Neuronal stem cell (in vitro differentiated cells): ENCODE results near the gene ANKRD7. TPM values are rescaled to one million over a fixed set of nuclear protein-coding genes. Genes with fewer than 3 reads are reported as not detected.

Source experiments
- DNase-seq: peaks from one replicate; pipeline ENCODE4 v3.0.0-alpha.2; 2013; ENCODE audit warnings: low spot score
- H2AFZ ChIP-seq: one replicate; pipeline ENCODE4 v1.6.1; 2013; ENCODE audit warnings: mild to moderate bottlenecking, low read length, inconsistent platforms
- H2AK5ac ChIP-seq: 2 replicates; pipeline ENCODE4 v1.6.1; 2013; ENCODE audit warnings: low read depth, mild to moderate bottlenecking, inconsistent platforms, low read length, moderate library complexity, mixed read lengths
- H2BK120ac ChIP-seq: 2 replicates; pipeline ENCODE4 v1.6.1; 2013; ENCODE audit warnings: low read depth, mild to moderate bottlenecking, inconsistent platforms, low read length, moderate library complexity, mixed read lengths
- H2BK12ac ChIP-seq: one replicate; pipeline ENCODE4 v1.6.1; 2013; ENCODE audit warnings: low read length, inconsistent platforms
- H2BK15ac ChIP-seq: 2 replicates; pipeline ENCODE4 v1.6.1; 2013; ENCODE audit warnings: mild to moderate bottlenecking, low read length, inconsistent platforms, mixed read lengths
- H2BK5ac ChIP-seq: one replicate; pipeline ENCODE4 v1.6.1; 2013; ENCODE audit warnings: inconsistent platforms, mild to moderate bottlenecking, low read length, moderate library complexity
- H3K14ac ChIP-seq: one replicate; pipeline ENCODE4 v1.6.1; 2013; ENCODE audit warnings: low read length, inconsistent platforms
- H3K18ac ChIP-seq: 2 replicates; pipeline ENCODE4 v1.6.1; 2013; ENCODE audit warnings: low read length, inconsistent platforms
- H3K23ac ChIP-seq: 2 replicates; pipeline ENCODE4 v1.6.1; 2013; ENCODE audit warnings: low read depth, mild to moderate bottlenecking, mixed read lengths, low read length, inconsistent platforms; ENCODE audit not compliant: poor library complexity
- H3K27ac ChIP-seq: replicated peaks from 3 replicates; pipeline ENCODE4 v1.5.1; 2013; ENCODE audit warnings: low read length, inconsistent platforms
- H3K27me3 ChIP-seq, 3 experiments: 2 replicates each; pipeline ENCODE4 v1.6.1; 2013; ENCODE audit warnings: low read length in 3 of 3, mild to moderate bottlenecking in 2 of 3, inconsistent platforms in 1 of 3, low read depth in 1 of 3, mixed read lengths in 1 of 3, moderate library complexity in 1 of 3; ENCODE audit not compliant: control insufficient read depth in 3 of 3, insufficient read depth in 3 of 3
- H3K36me3 ChIP-seq, 2 donors: replicated peaks in 1 of 2; 2 replicates each; pipeline ENCODE4 v1.6.1; 2013; ENCODE audit warnings: low read length in 2 of 2; ENCODE audit not compliant: control insufficient read depth in 2 of 2, insufficient read depth in 2 of 2
- H3K4ac ChIP-seq: 2 replicates; pipeline ENCODE4 v1.6.1; 2013; ENCODE audit warnings: inconsistent platforms, mild to moderate bottlenecking, low read length, moderate library complexity
- H3K4me1 ChIP-seq, 2 donors: 1 replicate in 1 of 2; 2 replicates in 1 of 2; pipeline ENCODE4 v1.6.1; 2013; ENCODE audit warnings: low read length in 2 of 2, low read depth in 1 of 2; ENCODE audit not compliant: control insufficient read depth in 2 of 2, insufficient read depth in 1 of 2
- H3K4me2 ChIP-seq: one replicate; pipeline ENCODE4 v1.6.1; 2013; ENCODE audit warnings: mild to moderate bottlenecking, low read length, inconsistent platforms; ENCODE audit not compliant: insufficient read depth, poor library complexity, severe bottlenecking
- H3K4me3 ChIP-seq, 2 donors: 2 replicates each; pipeline ENCODE4 v1.5.1; 2013; ENCODE audit warnings: low read length in 2 of 2, mild to moderate bottlenecking in 2 of 2, inconsistent platforms in 1 of 2, moderate library complexity in 1 of 2
- H3K79me1 ChIP-seq: one replicate; pipeline ENCODE4 v1.6.1; 2013; ENCODE audit warnings: low read depth, mild to moderate bottlenecking, inconsistent platforms, low read length, moderate library complexity
- H3K9ac ChIP-seq: one replicate; pipeline ENCODE4 v1.6.1; 2013; ENCODE audit warnings: mild to moderate bottlenecking, low read depth, low read length, inconsistent platforms; ENCODE audit not compliant: poor library complexity
- H3K9me3 ChIP-seq, 2 donors: replicated peaks in 1 of 2; 2 replicates each; pipeline versions ENCODE3 to v1.6.1; 2013; ENCODE audit warnings: low read length in 2 of 2, mild to moderate bottlenecking in 2 of 2, inconsistent platforms in 1 of 2, low read depth in 1 of 2, mixed read lengths in 1 of 2, moderate library complexity in 1 of 2; ENCODE audit not compliant: control insufficient read depth in 2 of 2, insufficient read depth in 1 of 2
- H4K8ac ChIP-seq: one replicate; pipeline ENCODE4 v1.6.1; 2013; ENCODE audit warnings: low read depth, mild to moderate bottlenecking, inconsistent platforms, low read length, moderate library complexity
- H4K91ac ChIP-seq: one replicate; pipeline ENCODE4 v1.6.1; 2013; ENCODE audit warnings: low read length, low read depth, mild to moderate bottlenecking, inconsistent platforms; ENCODE audit not compliant: poor library complexity
- WGBS, 2 donors: extraction: QIAGEN DNeasy Blood & Tissue Kit; methylation state at CpG; one replicate each; pipeline ENCODE4 v1.1.7; 2013; ENCODE audit warnings: missing lambda C conversion rate in 2 of 2, mixed read lengths in 1 of 2; ENCODE audit not compliant: insufficient read length in 2 of 2, insufficient replicate concordance in 1 of 2; ENCODE audit errors: extremely low coverage in 2 of 2; 5-methylcytosine and 5-hydroxymethylcytosine counted together
- polyA plus RNA-seq, 2 experiments: library from polyadenylated mRNA; stranded (reverse); fragments of 200-250 nt; gene quantifications; one replicate each; pipeline ENCODE4 v1.2.3, GENCODE V29; 2013

The ANKRD7 gene
- 0.15 TPM for polyA plus RNA-seq (2013, experiment 1 of 2)
- not detected for polyA plus RNA-seq (2013, experiment 2 of 2)

- Histone ChIP-seq H4K91ac (no peak within 1 kb of the TSS), H2BK120ac (no peak within 1 kb of the TSS), H3K27me3 (no peaks in the 10 kb centered on the region), H2BK15ac (no peak within 1 kb of the TSS), H3K4ac (no peak within 1 kb of the TSS), H2AK5ac (no peak within 1 kb of the TSS), H3K27ac (no peak within 1 kb of the TSS), H4K8ac (no peak within 1 kb of the TSS), H3K18ac (no peak within 1 kb of the TSS), H3K9me3 (no peaks in the 10 kb centered on the region), H3K4me3 (no peak within 1 kb of the TSS), H2BK12ac (no peak within 1 kb of the TSS), H2AFZ (no peak within 1 kb of the TSS), H3K79me1 (no peaks in the 10 kb centered on the region), H2BK5ac (no peak within 1 kb of the TSS), H3K4me1 (no peaks in the 10 kb centered on the region), H3K14ac (no peak within 1 kb of the TSS), H3K36me3 (no peaks in the 10 kb centered on the region), H3K9ac (no peak within 1 kb of the TSS), H3K23ac (no peak within 1 kb of the TSS), H3K4me2 (no peak within 1 kb of the TSS)
- WGBS, 2 donors, result no CpG with 5 or more reads among the region's 18 CpGs
- DNase-seq, result no peak
These were observed at the start of gene ANKRD7 for GRCh38 chr7:118224521-118224920. ANKRD7 (plus strand) TSS chr7:118224704; CDS start chr7:118224831, 127 bp downstream.

DNA sequence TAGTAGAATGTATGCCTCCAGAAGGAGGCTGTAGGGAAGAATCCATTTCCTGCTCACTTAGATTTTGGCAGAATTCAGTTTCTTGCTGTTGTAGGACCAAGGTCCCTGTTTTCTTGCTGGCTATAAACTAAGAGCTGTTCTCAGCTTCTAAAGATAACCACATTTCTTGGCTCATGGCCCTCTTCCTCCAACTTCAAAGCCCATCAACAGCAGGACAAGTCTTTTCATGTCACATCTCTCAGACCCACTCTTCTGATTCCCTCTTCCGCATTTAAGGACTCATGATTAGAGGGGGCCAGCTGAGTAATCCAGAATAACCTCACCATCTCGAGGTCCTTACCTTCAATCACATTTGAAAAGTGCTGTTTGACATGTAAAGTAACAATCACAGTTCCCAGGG, 48.8 kb upstream of the ANKRD7 start:
- Histone ChIP-seq H2BK15ac (no peak overlapping the region), H2BK120ac (no peak overlapping the region), H3K23ac (no peak overlapping the region), H2AK5ac (no peak overlapping the region), H3K18ac (no peak overlapping the region), H2AFZ (no peak overlapping the region), H3K79me1 (no peaks in the 10 kb centered on the region), H3K4ac (no peak overlapping the region), H4K8ac (no peak overlapping the region), H2BK12ac (no peak overlapping the region), H3K9me3 (no peaks in the 10 kb centered on the region), H3K4me2 (no peak overlapping the region), H3K36me3 (no peaks in the 10 kb centered on the region), H3K27me3 (no peaks in the 10 kb centered on the region), H4K91ac (no peak overlapping the region), H2BK5ac (no peak overlapping the region), H3K4me1 (peaks cover 0 to 6% of the 10 kb centered on the region in 2 donors), H3K4me3 (no peak overlapping the region), H3K9ac (no peak overlapping the region), H3K14ac (no peak overlapping the region), H3K27ac (no peak overlapping the region)
- no CpG with 5 or more reads among the region's 2 CpGs for WGBS, 2 donors
- DNase-seq, result no peak

DNA sequence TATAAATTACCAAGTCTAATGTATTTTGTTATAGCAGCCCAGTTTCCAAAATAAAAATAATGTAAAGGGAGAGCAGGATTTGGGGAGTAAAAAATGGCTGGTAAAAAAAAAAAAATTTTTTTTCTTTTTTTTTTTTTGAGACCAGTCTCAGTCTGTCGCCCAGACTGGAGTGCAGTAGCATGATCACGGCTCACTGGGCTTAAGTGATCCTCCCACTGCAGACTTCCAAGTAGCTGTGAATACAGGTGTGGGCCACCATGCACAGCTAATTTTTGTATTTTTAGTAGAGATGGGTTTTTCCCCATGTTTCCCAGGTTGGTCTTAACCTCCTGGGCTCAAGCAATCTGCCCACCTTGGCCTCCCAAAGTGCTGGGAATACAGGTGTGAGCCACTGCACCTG, 45.3 kb upstream of the ANKRD7 start:
- H3K23ac ChIP-seq, result no peak overlapping the region
- no CpG with 5 or more reads among the region's 2 CpGs for WGBS, 2 donors
- no peak overlapping the region for H3K4ac ChIP-seq
- no peak overlapping the region for H3K9ac ChIP-seq
- H3K18ac ChIP-seq, result no peak overlapping the region
- H3K27ac ChIP-seq, result no peak overlapping the region
- no peaks in the 10 kb centered on the region for H3K9me3 ChIP-seq
- no peak overlapping the region for H4K8ac ChIP-seq
- no peak overlapping the region for H2BK15ac ChIP-seq
- H3K4me1 ChIP-seq, result peaks cover 3 to 5% of the 10 kb centered on the region in 2 donors
- H3K79me1 ChIP-seq, result peaks cover 1% of the 10 kb centered on the region
- H3K27me3 ChIP-seq, result no peaks in the 10 kb centered on the region
- H2AK5ac ChIP-seq, result no peak overlapping the region
- no peak overlapping the region for H4K91ac ChIP-seq
- H3K4me2 ChIP-seq, result no peak overlapping the region
- DNase-seq, result no peak
- no peak overlapping the region for H2BK5ac ChIP-seq
- H3K36me3 ChIP-seq, result no peaks in the 10 kb centered on the region
- no peak overlapping the region for H3K14ac ChIP-seq
- H2BK12ac ChIP-seq, result no peak overlapping the region
- no peak overlapping the region for H2BK120ac ChIP-seq
- no peak overlapping the region for H3K4me3 ChIP-seq
- H2AFZ ChIP-seq, result no peak overlapping the region

DNA sequence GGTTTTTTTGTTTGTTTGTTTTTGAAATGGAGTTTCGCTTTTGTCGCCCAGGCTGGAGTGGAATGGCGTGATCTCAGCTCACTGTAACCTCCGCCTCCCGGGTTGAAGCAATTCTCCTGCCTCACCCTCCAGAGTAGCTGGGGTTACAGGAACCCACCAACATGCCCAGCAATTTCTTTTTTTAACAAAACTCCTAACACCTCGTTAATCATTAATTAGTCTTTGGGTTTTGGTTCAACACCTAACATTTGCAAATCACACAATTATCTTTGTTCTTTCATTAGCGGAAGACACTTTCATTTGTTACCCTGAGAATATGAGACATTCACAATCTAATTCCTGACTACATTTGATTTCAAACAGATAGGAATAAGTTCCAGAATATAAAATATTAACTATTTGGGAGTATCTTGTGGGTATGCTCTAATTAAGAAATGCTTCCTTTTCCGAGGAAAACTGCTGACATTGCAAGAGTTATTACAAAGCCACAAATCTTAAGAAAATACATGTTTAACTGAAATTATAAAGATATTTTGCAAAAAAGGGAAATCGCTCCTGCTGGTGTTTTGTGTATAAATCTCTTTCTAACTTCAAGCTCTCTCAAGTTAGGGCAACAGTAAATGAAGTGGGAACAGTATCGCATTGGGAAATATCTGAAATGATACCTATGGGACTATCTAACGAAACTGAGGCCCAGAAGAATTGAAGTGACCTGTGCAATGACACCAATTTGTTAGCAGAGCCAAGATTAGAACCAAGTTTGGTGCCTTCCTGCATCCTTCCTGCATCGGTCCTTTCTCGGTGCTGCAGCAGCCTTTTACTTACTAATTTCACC, 41.7 kb upstream of the ANKRD7 start:
- Histone ChIP-seq H2AFZ (peak overlapping the region; percentile 95), H2BK15ac (no peak overlapping the region), H4K91ac (no peak overlapping the region), H3K4me2 (peak overlapping the region; percentile 60), H3K4me1 (peaks cover 3 to 8% of the 10 kb centered on the region in 2 donors), H3K36me3 (peaks cover under 1 to 29% of the 10 kb centered on the region in 2 donors), H4K8ac (no peak overlapping the region), H3K14ac (no peak overlapping the region), H3K4me3 (peak overlapping the region; percentile 83 to 93), H2AK5ac (no peak overlapping the region), H3K79me1 (peaks cover 1% of the 10 kb centered on the region), H3K9ac (no peak overlapping the region), H2BK12ac (no peak overlapping the region), H3K23ac (no peak overlapping the region), H3K9me3 (no peaks in the 10 kb centered on the region), H2BK5ac (no peak overlapping the region), H3K18ac (no peak overlapping the region), H2BK120ac (no peak overlapping the region), H3K27ac (no peak overlapping the region), H3K27me3 (no peaks in the 10 kb centered on the region), H3K4ac (no peak overlapping the region)
- no peak for DNase-seq
- WGBS, 2 donors, result no CpG with 5 or more reads among the region's 13 CpGs
